Uterus (tissue), 2 donors: ENCODE results near the gene HBD.

Experiments
- POLR2A ChIP-seq, 2 donors: fragments of 450-650 bp; IDR thresholded peaks; one replicate each; pipeline ENCODE4 v1.6.1; 2016; ENCODE audit warnings: antibody characterized with exemption in 2 of 2, mild to moderate bottlenecking in 1 of 2, moderate library complexity in 1 of 2
- TF ChIP-seq, protein P1 (sequence below), 4 experiments: fragments of 200-600 bp in 2 of 4; fragments of 450-650 bp in 2 of 4; sonication (generic) in 2 of 4; IDR thresholded peaks; one replicate each; pipeline ENCODE4 v1.5.1; 2016 to 2019; ENCODE audit warnings: antibody characterized with exemption in 4 of 4, mild to moderate bottlenecking in 2 of 4, moderate library complexity in 1 of 4

DNA sequence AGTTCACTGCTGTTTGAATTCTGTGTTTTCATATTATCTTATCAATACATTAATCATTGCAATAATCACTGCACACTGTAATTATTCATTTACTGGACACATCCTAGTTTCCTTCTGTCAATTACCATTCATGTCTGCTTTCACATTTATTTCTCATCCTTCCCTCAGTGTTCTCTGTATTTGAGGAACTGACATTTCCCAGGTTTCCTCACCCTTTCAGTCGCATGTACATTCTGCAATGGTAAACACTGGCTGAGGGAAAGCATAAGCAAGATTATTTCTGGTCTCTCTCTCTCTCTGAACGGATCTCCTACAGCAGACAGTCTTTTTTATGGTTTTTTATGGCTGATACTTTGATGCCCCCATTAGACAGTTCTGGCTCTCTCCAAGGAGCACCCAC, 4.2 kb upstream of the HBD start:
- TF ChIP-seq, protein P1, sequence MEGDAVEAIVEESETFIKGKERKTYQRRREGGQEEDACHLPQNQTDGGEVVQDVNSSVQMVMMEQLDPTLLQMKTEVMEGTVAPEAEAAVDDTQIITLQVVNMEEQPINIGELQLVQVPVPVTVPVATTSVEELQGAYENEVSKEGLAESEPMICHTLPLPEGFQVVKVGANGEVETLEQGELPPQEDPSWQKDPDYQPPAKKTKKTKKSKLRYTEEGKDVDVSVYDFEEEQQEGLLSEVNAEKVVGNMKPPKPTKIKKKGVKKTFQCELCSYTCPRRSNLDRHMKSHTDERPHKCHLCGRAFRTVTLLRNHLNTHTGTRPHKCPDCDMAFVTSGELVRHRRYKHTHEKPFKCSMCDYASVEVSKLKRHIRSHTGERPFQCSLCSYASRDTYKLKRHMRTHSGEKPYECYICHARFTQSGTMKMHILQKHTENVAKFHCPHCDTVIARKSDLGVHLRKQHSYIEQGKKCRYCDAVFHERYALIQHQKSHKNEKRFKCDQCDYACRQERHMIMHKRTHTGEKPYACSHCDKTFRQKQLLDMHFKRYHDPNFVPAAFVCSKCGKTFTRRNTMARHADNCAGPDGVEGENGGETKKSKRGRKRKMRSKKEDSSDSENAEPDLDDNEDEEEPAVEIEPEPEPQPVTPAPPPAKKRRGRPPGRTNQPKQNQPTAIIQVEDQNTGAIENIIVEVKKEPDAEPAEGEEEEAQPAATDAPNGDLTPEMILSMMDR (IDR thresholded peaks at IDR 0.05): no peak
- TF ChIP-seq POLR2A (IDR thresholded peaks at IDR 0.05): no peak
